Measurements from ENCODE around the gene DENND4A. TPM values are rescaled to one million over a fixed set of nuclear protein-coding genes. Genes with fewer than 3 reads are reported as not detected.
A peak's percentile ranks its signal among the peaks of the same experiment; 100 is the strongest.
"Not testable (repeated sequence)": the region's sequence is repeated elsewhere in the genome, so short reads cannot be mapped to it uniquely, and the experiment has no call there.

Gene DENND4A
- total and polyA plus RNA-seq, 4 donors: 7.0 to 52.8 (median 17.4) TPM

DNA sequence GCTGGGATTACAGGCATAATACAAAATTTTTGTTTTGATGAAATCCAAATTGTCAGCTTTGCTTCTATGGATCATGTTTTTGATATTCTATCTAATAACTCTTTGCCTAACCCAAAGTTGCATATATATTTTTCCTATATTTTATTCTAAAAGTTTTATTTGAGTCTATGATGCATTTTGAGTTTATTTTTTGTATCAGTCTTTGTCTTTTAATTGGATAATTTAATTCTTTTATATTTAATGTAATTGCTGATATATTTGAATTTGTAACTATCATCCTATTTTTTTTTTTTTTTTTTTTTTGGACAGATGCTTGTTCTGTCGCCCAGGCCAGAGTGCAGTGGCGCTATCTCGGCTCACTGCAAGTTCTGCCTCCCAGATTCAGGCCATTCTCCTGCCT, 19.7 kb upstream of the DENND4A start:
- no peak for ATAC-seq (ENCODE audit: insufficient read depth, low FRiP score)
- no peaks in the 10 kb centered on the region for H3K36me3 ChIP-seq (ENCODE audit: control insufficient read depth in 4 of 4, insufficient read depth in 4 of 4, low read length in 4 of 4)

GRCh38 chr15:65811011-65811733, 19.1 kb upstream of the DENND4A start:
- not testable (repeated sequence) for H3K27me3 ChIP-seq (ENCODE audit: control insufficient read depth in 3 of 3, insufficient read depth in 3 of 3, low read length in 2 of 3); H3K4me1 ChIP-seq (ENCODE audit: control insufficient read depth in 5 of 5, insufficient read depth in 5 of 5, low read length in 5 of 5); DNase-seq; ATAC-seq (ENCODE audit: insufficient read depth, low FRiP score); H3K27ac ChIP-seq (ENCODE audit: low read depth in 1 of 2, low read length in 1 of 2); H3K36me3 ChIP-seq (ENCODE audit: control insufficient read depth in 4 of 4, insufficient read depth in 4 of 4, low read length in 4 of 4); H3K9ac ChIP-seq (ENCODE audit: insufficient read depth in 1 of 2, low read length in 2 of 2); H3K4me3 ChIP-seq; H3K9me3 ChIP-seq (ENCODE audit: control insufficient read depth in 4 of 4, insufficient read depth in 3 of 4, low read length in 3 of 4)
- WGBS, 2 donors: 95 to 97% methylated on average over 4 of the region's 4 CpGs

More for the DNA sequence above, 19.7 kb upstream of the DENND4A start:
- Histone ChIP-seq H3K9ac (ENCODE audit: insufficient read depth in 1 of 2, low read length in 2 of 2) (no peak overlapping the region), H3K27me3 (ENCODE audit: control insufficient read depth in 3 of 3, insufficient read depth in 3 of 3, low read length in 2 of 3) (no peaks in the 10 kb centered on the region), H3K27ac (ENCODE audit: low read depth in 1 of 2, low read length in 1 of 2) (no peak overlapping the region), H3K4me3 (no peak overlapping the region), H3K9me3 (ENCODE audit: control insufficient read depth in 4 of 4, insufficient read depth in 3 of 4, low read length in 3 of 4) (no peaks in the 10 kb centered on the region), H3K4me1 (ENCODE audit: control insufficient read depth in 5 of 5, insufficient read depth in 5 of 5, low read length in 5 of 5) (no peaks in the 10 kb centered on the region)
- no peak for DNase-seq
- WGBS, 2 donors: 96 to 100% methylated on average over 2 to 3 of the region's 3 CpGs
- TF ChIP-seq CTCF (IDR thresholded peaks at IDR 0.05; ENCODE audit: control extremely low read depth, extremely low read depth): no peak

DNA sequence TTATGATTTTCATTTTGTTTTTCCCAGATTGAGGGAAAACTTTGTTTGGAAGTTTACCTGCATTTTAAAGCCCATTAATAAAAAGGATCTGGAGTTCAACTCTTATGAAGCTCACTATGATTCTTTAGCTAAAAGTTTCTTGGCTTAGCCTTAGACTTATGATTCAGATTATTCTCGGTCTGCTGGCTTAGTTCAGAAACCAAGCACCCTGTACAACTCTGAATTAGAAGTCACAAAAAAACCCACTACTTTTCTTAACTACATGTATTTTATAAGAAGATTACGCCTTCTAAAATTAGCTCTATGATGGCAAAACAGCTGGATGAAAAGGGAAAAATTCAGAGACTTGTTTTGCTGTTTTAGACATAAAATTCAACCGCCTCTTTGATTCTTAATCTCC, 14.3 kb upstream of the DENND4A start:
- Histone ChIP-seq H3K9me3 (ENCODE audit: control insufficient read depth in 4 of 4, insufficient read depth in 3 of 4, low read length in 3 of 4) (no peaks in the 10 kb centered on the region), H3K36me3 (ENCODE audit: control insufficient read depth in 4 of 4, insufficient read depth in 4 of 4, low read length in 4 of 4) (no peaks in the 10 kb centered on the region), H3K4me3 (no peak overlapping the region), H3K27ac (ENCODE audit: low read depth in 1 of 2, low read length in 1 of 2) (no peak overlapping the region), H3K27me3 (ENCODE audit: control insufficient read depth in 3 of 3, insufficient read depth in 3 of 3, low read length in 2 of 3) (no peaks in the 10 kb centered on the region), H3K9ac (ENCODE audit: insufficient read depth in 1 of 2, low read length in 2 of 2) (no peak overlapping the region), H3K4me1 (ENCODE audit: control insufficient read depth in 5 of 5, insufficient read depth in 5 of 5, low read length in 5 of 5) (peaks cover 0 to 12% (median 6%) of the 10 kb centered on the region in 5 donors)
- DNase-seq (peak in 1 of 3 donors; percentile 36), ATAC-seq (ENCODE audit: insufficient read depth, low FRiP score) (no peak)
- 67 to 77% methylated on average over 3 of the region's 3 CpGs for WGBS, 2 donors
- no peak for TF ChIP-seq CTCF (IDR thresholded peaks at IDR 0.05; ENCODE audit: control extremely low read depth, extremely low read depth)

DNA sequence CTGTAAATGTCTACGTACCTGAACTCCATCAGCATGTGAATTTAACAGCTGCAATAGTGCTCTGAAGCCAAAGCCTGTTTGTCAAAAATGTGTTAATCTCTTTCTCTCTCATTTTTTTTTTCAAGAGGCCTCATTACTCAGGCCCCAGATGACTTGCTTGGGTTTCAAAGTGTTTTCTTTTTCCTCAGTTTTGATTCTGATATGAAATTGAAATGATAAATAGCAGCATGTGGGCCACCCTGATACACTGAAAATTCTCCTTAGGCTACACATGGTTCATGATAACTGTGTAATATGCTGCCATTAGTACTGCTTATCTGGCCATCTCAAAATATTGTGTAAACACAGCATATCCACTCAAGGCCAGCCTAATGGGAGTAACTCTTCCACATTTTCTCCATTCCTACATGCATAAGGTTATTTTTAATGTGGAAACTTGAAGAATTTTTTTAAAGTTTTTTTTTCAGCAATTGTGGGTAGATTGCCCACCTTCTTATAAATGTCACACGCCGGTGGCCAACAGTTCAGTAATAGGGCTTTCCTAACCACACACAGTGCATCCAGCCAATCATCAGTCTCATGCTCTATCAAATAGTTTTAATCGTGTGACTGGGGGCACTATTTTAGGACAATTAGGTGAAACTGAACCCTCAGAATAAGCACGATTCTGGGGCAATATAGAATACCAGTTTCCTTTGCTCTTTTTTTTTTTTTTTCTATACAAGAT, 13.1 kb upstream of the DENND4A start:
- H3K9me3 ChIP-seq (ENCODE audit: control insufficient read depth in 4 of 4, insufficient read depth in 3 of 4, low read length in 3 of 4): no peaks in the 10 kb centered on the region
- ATAC-seq (ENCODE audit: insufficient read depth, low FRiP score) (no peak), DNase-seq (peak in 2 of 3 donors; percentile 9 to 42)
- peaks cover 0 to 12% (median 9%) of the 10 kb centered on the region in 5 donors for H3K4me1 ChIP-seq (ENCODE audit: control insufficient read depth in 5 of 5, insufficient read depth in 5 of 5, low read length in 5 of 5)
- no peaks in the 10 kb centered on the region for H3K36me3 ChIP-seq (ENCODE audit: control insufficient read depth in 4 of 4, insufficient read depth in 4 of 4, low read length in 4 of 4)
- H3K9ac ChIP-seq (ENCODE audit: insufficient read depth in 1 of 2, low read length in 2 of 2): peak overlapping the region in 1 of 2 donors; percentile 53
- WGBS, 2 donors: 50 to 71% methylated on average over 5 of the region's 5 CpGs
- no peak overlapping the region for H3K4me3 ChIP-seq
- TF ChIP-seq CTCF (IDR thresholded peaks at IDR 0.05; ENCODE audit: control extremely low read depth, extremely low read depth): no peak
- no peak overlapping the region for H3K27ac ChIP-seq (ENCODE audit: low read depth in 1 of 2, low read length in 1 of 2)
- H3K27me3 ChIP-seq (ENCODE audit: control insufficient read depth in 3 of 3, insufficient read depth in 3 of 3, low read length in 2 of 3): no peaks in the 10 kb centered on the region

Measured in lung (tissue), 12 donors.